ENCODE measurements around the gene AIG1.
A peak's percentile ranks its signal among the peaks of the same experiment; 100 is the strongest.

Gene AIG1

DNA sequence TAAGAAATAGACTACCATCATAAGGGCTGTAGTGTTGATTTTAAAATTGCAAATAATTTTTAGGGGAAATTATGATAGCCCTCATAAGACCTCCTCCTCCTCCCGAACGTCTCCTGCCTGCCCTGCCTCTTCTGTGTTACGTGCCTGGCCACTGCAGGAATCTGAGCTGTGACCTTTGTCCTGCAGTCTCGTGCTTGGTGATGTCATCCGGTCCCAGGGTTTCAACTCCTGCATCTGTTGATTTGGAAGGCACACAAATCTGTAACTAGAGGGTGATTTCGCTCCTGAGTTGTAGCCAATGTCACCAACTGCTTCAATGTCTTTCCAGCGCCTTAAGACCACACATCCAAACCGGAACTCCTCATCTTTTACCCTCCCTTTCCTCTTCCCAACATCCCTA is 163.2 kb downstream of the AIG1 start:
- Histone ChIP-seq H3K36me3 (ENCODE audit: control insufficient read depth in 2 of 2, insufficient read depth in 2 of 2, low read length in 2 of 2) (peaks cover 0 to 3% of the 10 kb centered on the region in 2 donors), H3K4me1 (ENCODE audit: control insufficient read depth, insufficient read depth, low read length) (peaks cover 28% of the 10 kb centered on the region), H3K9ac (ENCODE audit: low read length in 2 of 2) (no peak overlapping the region), H3K9me3 (ENCODE audit: control insufficient read depth in 2 of 2, low read length in 2 of 2) (no peaks in the 10 kb centered on the region), H3K27ac (ENCODE audit: low read length) (peak overlapping the region; percentile 62), H3K27me3 (ENCODE audit: control insufficient read depth in 1 of 2, insufficient read depth in 2 of 2, low read length in 2 of 2) (no peaks in the 10 kb centered on the region), H3K4me3 (ENCODE audit: low read length in 2 of 2) (no peak overlapping the region)

GRCh38 chr6:143224516-143224915 is 163.8 kb downstream of the AIG1 start:
- Histone ChIP-seq H3K27ac (ENCODE audit: low read length) (peak overlapping the region; percentile 62), H3K9ac (ENCODE audit: low read length in 2 of 2) (no peak overlapping the region), H3K27me3 (ENCODE audit: control insufficient read depth in 1 of 2, insufficient read depth in 2 of 2, low read length in 2 of 2) (no peaks in the 10 kb centered on the region), H3K4me3 (ENCODE audit: low read length in 2 of 2) (no peak overlapping the region), H3K4me1 (ENCODE audit: control insufficient read depth, insufficient read depth, low read length) (peaks cover 28% of the 10 kb centered on the region), H3K9me3 (ENCODE audit: control insufficient read depth in 2 of 2, low read length in 2 of 2) (no peaks in the 10 kb centered on the region), H3K36me3 (ENCODE audit: control insufficient read depth in 2 of 2, insufficient read depth in 2 of 2, low read length in 2 of 2) (peaks cover 0 to 3% of the 10 kb centered on the region in 2 donors)

- Histone ChIP-seq H3K9ac (ENCODE audit: low read length in 2 of 2) (no peak overlapping the region), H3K27ac (ENCODE audit: low read length) (no peak overlapping the region), H3K36me3 (ENCODE audit: control insufficient read depth in 2 of 2, insufficient read depth in 2 of 2, low read length in 2 of 2) (peaks cover 0 to 3% of the 10 kb centered on the region in 2 donors), H3K9me3 (ENCODE audit: control insufficient read depth in 2 of 2, low read length in 2 of 2) (no peaks in the 10 kb centered on the region), H3K27me3 (ENCODE audit: control insufficient read depth in 1 of 2, insufficient read depth in 2 of 2, low read length in 2 of 2) (no peaks in the 10 kb centered on the region), H3K4me1 (ENCODE audit: control insufficient read depth, insufficient read depth, low read length) (peaks cover 26% of the 10 kb centered on the region), H3K4me3 (ENCODE audit: low read length in 2 of 2) (no peak overlapping the region)
Observed at GRCh38 chr6:143225929-143226328, 165.2 kb downstream of the AIG1 start.

- H3K27ac ChIP-seq (ENCODE audit: low read length) = no peak overlapping the region
- H3K27me3 ChIP-seq (ENCODE audit: control insufficient read depth in 1 of 2, insufficient read depth in 2 of 2, low read length in 2 of 2) = no peaks in the 10 kb centered on the region
- peaks cover 14% of the 10 kb centered on the region for H3K4me1 ChIP-seq (ENCODE audit: control insufficient read depth, insufficient read depth, low read length)
- no peaks in the 10 kb centered on the region for H3K9me3 ChIP-seq (ENCODE audit: control insufficient read depth in 2 of 2, low read length in 2 of 2)
- H3K36me3 ChIP-seq (ENCODE audit: control insufficient read depth in 2 of 2, insufficient read depth in 2 of 2, low read length in 2 of 2) = peaks cover 0 to 3% of the 10 kb centered on the region in 2 donors
- H3K4me3 ChIP-seq (ENCODE audit: low read length in 2 of 2) = no peak overlapping the region
- H3K9ac ChIP-seq (ENCODE audit: low read length in 2 of 2) = no peak overlapping the region
Observed at GRCh38 chr6:143227675-143228074, 167.0 kb downstream of the AIG1 start.

DNA sequence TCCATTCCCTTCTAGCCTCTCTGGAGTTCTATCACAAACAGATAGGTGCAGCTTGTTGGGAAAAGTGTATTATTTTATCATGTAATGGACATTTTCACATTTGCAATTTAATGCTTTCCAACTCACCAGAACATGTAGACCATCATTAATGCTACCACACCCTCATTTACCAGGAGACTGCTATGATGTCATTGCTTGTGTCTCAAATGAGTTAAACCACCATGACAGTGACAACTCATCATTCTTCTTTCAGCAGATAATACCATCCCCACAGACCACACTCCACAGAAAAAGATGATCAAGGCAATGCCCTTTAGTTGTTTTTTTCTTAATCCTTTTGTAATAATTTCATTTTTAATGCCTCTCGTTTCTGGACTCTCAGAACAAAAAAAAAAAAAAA is 168.7 kb downstream of the AIG1 start:
- Histone ChIP-seq H3K9ac (ENCODE audit: low read length in 2 of 2) (no peak overlapping the region), H3K27me3 (ENCODE audit: control insufficient read depth in 1 of 2, insufficient read depth in 2 of 2, low read length in 2 of 2) (no peaks in the 10 kb centered on the region), H3K4me3 (ENCODE audit: low read length in 2 of 2) (no peak overlapping the region), H3K9me3 (ENCODE audit: control insufficient read depth in 2 of 2, low read length in 2 of 2) (no peaks in the 10 kb centered on the region), H3K4me1 (ENCODE audit: control insufficient read depth, insufficient read depth, low read length) (no peaks in the 10 kb centered on the region), H3K27ac (ENCODE audit: low read length) (no peak overlapping the region), H3K36me3 (ENCODE audit: control insufficient read depth in 2 of 2, insufficient read depth in 2 of 2, low read length in 2 of 2) (peaks cover 0 to 3% of the 10 kb centered on the region in 2 donors)

- no peak overlapping the region for H3K9ac ChIP-seq (ENCODE audit: low read length in 2 of 2)
Observed at GRCh38 chr6:143232849-143233248, 172.2 kb downstream of the AIG1 start.

DNA sequence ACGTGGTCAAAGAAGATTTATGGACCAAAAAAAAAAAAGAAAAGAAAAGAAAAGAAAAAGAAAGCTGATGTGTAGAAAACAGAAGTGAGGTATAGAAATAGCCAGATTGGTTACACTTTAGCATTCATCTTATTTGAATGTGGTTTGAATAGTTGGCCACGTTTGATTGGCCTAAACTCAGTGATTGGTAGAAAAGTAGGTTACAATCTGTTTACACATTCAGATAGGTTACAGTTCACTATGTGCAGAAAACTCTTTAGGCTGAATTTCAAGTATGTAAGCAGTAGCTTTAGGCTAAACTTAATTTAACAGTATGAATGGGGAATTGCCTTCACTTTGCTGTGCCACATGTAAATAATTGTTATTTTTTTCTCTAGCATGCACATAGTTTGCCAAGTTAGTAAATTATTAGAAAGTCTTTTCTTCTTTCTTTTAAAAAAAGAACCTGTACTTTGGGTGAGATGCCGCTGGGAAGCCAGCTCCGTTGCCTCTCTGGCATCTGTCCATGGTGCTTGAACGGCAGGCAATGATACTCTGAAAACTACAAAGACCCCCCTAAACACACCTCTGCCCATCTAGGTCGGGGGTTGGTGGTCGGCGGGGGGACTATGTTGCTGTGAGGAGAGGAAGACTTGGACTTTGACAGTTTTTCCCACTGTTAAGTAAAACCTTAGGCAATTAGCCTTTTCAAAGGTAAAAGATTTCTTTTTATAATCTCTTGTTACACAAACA is 173.0 kb downstream of the AIG1 start:
- Histone ChIP-seq H3K9ac (ENCODE audit: low read length in 2 of 2) (no peak overlapping the region), H3K9me3 (ENCODE audit: control insufficient read depth in 2 of 2, low read length in 2 of 2) (no peaks in the 10 kb centered on the region), H3K27me3 (ENCODE audit: control insufficient read depth in 1 of 2, insufficient read depth in 2 of 2, low read length in 2 of 2) (no peaks in the 10 kb centered on the region), H3K27ac (ENCODE audit: low read length) (no peak overlapping the region), H3K4me1 (ENCODE audit: control insufficient read depth, insufficient read depth, low read length) (no peaks in the 10 kb centered on the region), H3K36me3 (ENCODE audit: control insufficient read depth in 2 of 2, insufficient read depth in 2 of 2, low read length in 2 of 2) (no peaks in the 10 kb centered on the region), H3K4me3 (ENCODE audit: low read length in 2 of 2) (no peak overlapping the region)

More at GRCh38 chr6:143232849-143233248, 172.2 kb downstream of the AIG1 start:
- Histone ChIP-seq H3K4me3 (ENCODE audit: low read length in 2 of 2) (no peak overlapping the region), H3K27ac (ENCODE audit: low read length) (no peak overlapping the region), H3K36me3 (ENCODE audit: control insufficient read depth in 2 of 2, insufficient read depth in 2 of 2, low read length in 2 of 2) (peaks cover 0 to 3% of the 10 kb centered on the region in 2 donors), H3K4me1 (ENCODE audit: control insufficient read depth, insufficient read depth, low read length) (no peaks in the 10 kb centered on the region), H3K9me3 (ENCODE audit: control insufficient read depth in 2 of 2, low read length in 2 of 2) (no peaks in the 10 kb centered on the region), H3K27me3 (ENCODE audit: control insufficient read depth in 1 of 2, insufficient read depth in 2 of 2, low read length in 2 of 2) (no peaks in the 10 kb centered on the region)

DNA sequence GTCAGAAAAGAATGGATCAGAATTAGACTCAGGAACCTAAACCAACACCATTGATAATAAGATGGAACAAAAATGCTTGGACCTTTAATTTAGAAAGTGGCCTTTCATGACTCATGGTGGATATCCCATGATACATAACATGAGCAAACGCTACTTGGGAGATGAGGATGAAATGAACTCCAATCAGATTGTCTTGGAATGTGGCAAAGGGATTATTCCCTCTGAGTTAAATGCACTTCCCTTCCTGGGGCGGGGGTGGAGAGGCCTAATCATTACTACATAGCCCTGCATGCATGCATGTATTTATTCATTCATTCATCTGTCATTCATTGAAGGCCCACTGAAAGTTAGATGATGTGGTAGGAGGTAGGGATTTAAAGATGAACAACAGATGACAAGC is 174.0 kb downstream of the AIG1 start:
- H3K27ac ChIP-seq (ENCODE audit: low read length) = no peak overlapping the region
- H3K9ac ChIP-seq (ENCODE audit: low read length in 2 of 2) = no peak overlapping the region
- no peaks in the 10 kb centered on the region for H3K4me1 ChIP-seq (ENCODE audit: control insufficient read depth, insufficient read depth, low read length)
- no peak overlapping the region for H3K4me3 ChIP-seq (ENCODE audit: low read length in 2 of 2)
- H3K9me3 ChIP-seq (ENCODE audit: control insufficient read depth in 2 of 2, low read length in 2 of 2) = no peaks in the 10 kb centered on the region
- no peaks in the 10 kb centered on the region for H3K27me3 ChIP-seq (ENCODE audit: control insufficient read depth in 1 of 2, insufficient read depth in 2 of 2, low read length in 2 of 2)
- H3K36me3 ChIP-seq (ENCODE audit: control insufficient read depth in 2 of 2, insufficient read depth in 2 of 2, low read length in 2 of 2) = no peaks in the 10 kb centered on the region

DNA sequence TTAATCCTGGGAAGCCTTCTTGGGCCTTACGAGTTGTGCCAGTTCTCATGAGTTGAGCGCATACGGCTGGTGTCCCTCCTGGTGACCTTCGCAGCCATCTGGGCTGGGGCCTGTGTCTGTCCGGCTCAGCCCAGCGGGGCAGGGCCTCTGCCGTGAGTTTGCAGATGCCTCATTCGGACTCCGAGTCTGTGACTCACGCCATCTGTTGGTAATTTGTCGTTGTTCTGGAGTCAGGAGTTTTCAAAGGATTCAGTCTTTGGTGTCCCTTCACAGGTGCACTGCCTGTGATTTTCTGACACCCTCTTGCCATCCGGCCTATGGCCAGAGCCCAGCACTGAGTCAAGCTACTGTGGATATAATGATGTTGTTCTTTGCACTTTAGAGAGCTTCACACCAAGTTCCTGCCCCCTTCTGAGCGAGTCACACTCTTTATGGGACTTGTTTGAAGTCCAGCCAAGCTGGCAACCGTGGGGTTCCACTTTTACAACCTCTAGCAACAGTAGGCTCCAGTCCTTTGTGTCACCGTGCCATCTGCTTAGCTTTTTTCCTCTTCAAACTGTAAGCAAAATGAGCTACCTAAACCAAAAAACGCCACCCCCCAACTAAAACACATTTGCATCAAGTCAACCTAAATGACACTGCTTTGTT is 175.6 kb downstream of the AIG1 start:
- Histone ChIP-seq H3K27me3 (ENCODE audit: control insufficient read depth in 1 of 2, insufficient read depth in 2 of 2, low read length in 2 of 2) (no peaks in the 10 kb centered on the region), H3K27ac (ENCODE audit: low read length) (no peak overlapping the region), H3K9ac (ENCODE audit: low read length in 2 of 2) (no peak overlapping the region), H3K9me3 (ENCODE audit: control insufficient read depth in 2 of 2, low read length in 2 of 2) (no peaks in the 10 kb centered on the region), H3K4me3 (ENCODE audit: low read length in 2 of 2) (no peak overlapping the region), H3K4me1 (ENCODE audit: control insufficient read depth, insufficient read depth, low read length) (no peaks in the 10 kb centered on the region), H3K36me3 (ENCODE audit: control insufficient read depth in 2 of 2, insufficient read depth in 2 of 2, low read length in 2 of 2) (no peaks in the 10 kb centered on the region)

GRCh38 chr6:143238306-143238705 is 177.6 kb downstream of the AIG1 start:
- Histone ChIP-seq H3K27me3 (ENCODE audit: control insufficient read depth in 1 of 2, insufficient read depth in 2 of 2, low read length in 2 of 2) (no peaks in the 10 kb centered on the region), H3K4me1 (ENCODE audit: control insufficient read depth, insufficient read depth, low read length) (no peaks in the 10 kb centered on the region), H3K27ac (ENCODE audit: low read length) (no peak overlapping the region), H3K9ac (ENCODE audit: low read length in 2 of 2) (no peak overlapping the region), H3K4me3 (ENCODE audit: low read length in 2 of 2) (no peak overlapping the region), H3K36me3 (ENCODE audit: control insufficient read depth in 2 of 2, insufficient read depth in 2 of 2, low read length in 2 of 2) (no peaks in the 10 kb centered on the region), H3K9me3 (ENCODE audit: control insufficient read depth in 2 of 2, low read length in 2 of 2) (no peaks in the 10 kb centered on the region)

DNA sequence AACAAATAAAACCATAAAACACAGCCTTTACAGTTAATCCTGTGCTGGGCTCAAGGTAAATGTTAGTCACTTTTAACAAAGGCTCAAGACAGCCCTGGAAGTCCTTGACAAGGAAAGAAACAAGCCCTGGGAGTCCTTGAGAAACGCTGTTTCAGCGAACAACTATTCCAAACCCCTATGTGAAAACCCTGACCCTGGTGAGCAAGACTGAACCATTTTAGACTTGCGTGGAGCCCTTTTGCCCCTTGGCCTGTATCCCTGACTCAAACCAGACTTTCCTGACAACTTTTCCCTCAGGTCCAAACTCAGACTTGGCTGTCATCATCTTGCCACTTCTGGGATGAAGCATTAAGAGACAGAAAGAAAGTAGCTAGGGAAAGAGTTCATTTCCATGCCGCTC is 180.4 kb downstream of the AIG1 start:
- Histone ChIP-seq H3K9me3 (ENCODE audit: control insufficient read depth in 2 of 2, low read length in 2 of 2) (no peaks in the 10 kb centered on the region), H3K27me3 (ENCODE audit: control insufficient read depth in 1 of 2, insufficient read depth in 2 of 2, low read length in 2 of 2) (no peaks in the 10 kb centered on the region), H3K36me3 (ENCODE audit: control insufficient read depth in 2 of 2, insufficient read depth in 2 of 2, low read length in 2 of 2) (no peaks in the 10 kb centered on the region), H3K4me3 (ENCODE audit: low read length in 2 of 2) (no peak overlapping the region), H3K4me1 (ENCODE audit: control insufficient read depth, insufficient read depth, low read length) (no peaks in the 10 kb centered on the region), H3K9ac (ENCODE audit: low read length in 2 of 2) (no peak overlapping the region), H3K27ac (ENCODE audit: low read length) (no peak overlapping the region)
